Measurements from ENCODE around the gene RFLNA. TPM values are rescaled to one million over a fixed set of nuclear protein-coding genes. Genes with fewer than 3 reads are reported as not detected.

Gene RFLNA
- total and polyA plus RNA-seq, 2 experiments from 2014 or later, result 3.9 to 20.4 TPM

GRCh38 chr12:124298685-124299410 is 4.0 kb downstream of the RFLNA start:
- Histone ChIP-seq H3K27ac (ENCODE audit: low read depth) (no peak overlapping the region), H3K4me1 (ENCODE audit: insufficient read depth) (peaks cover 30% of the 10 kb centered on the region), H3K79me2 (replicated peaks; ENCODE audit: insufficient read depth) (peaks cover 23% of the 10 kb centered on the region), H3K9me2 (ENCODE audit: insufficient read depth) (no peaks in the 10 kb centered on the region), H3K4me2 (no peak overlapping the region), H3K27me3 (ENCODE audit: insufficient read depth) (peaks cover 25% of the 10 kb centered on the region), H4K20me1 (replicated peaks; ENCODE audit: insufficient read depth) (no peaks in the 10 kb centered on the region; the same call in 1 of the 2 replicates), H2AFZ (no peak overlapping the region), H3K4me3 (no peak overlapping the region), H3F3A (replicated peaks; ENCODE audit: low read depth) (peaks cover 6% of the 10 kb centered on the region; the same call in 1 of the 2 replicates), H3K36me3 (ENCODE audit: insufficient read depth) (no peaks in the 10 kb centered on the region)
- no peak overlapping the region for H3K27ac Mint-ChIP-seq
- H3K9me3 Mint-ChIP-seq, result no peaks in the 10 kb centered on the region
- ATAC-seq (no peak), DNase-seq (ENCODE audit: low spot score) (no peak)
- peaks cover 31% of the 10 kb centered on the region for H3K4me1 Mint-ChIP-seq
- TF ChIP-seq REST (IDR thresholded peaks at IDR 0.05; ENCODE audit: unreplicated experiment), result no peak
- no peak for TF ChIP-seq CTCF (conservative IDR thresholded peaks at IDR 0.05; ENCODE audit: low read depth in 2 of 2)
- peaks cover 4% of the 10 kb centered on the region for H3K36me3 Mint-ChIP-seq (ENCODE audit: low read depth)
- H3K27me3 Mint-ChIP-seq (ENCODE audit: insufficient read depth, low read depth, poor library complexity), result peaks cover 30% of the 10 kb centered on the region
- H3K4me3 Mint-ChIP-seq, result no peak overlapping the region

GRCh38 chr12:124299628-124300388 is 4.9 kb downstream of the RFLNA start:
- H3K4me3 ChIP-seq, result no peak overlapping the region
- no peak overlapping the region for H3K27ac ChIP-seq (ENCODE audit: low read depth)
- Mint-ChIP-seq H3K27ac (no peak overlapping the region), H3K4me1 (peaks cover 23% of the 10 kb centered on the region), H3K9me3 (no peaks in the 10 kb centered on the region), H3K36me3 (ENCODE audit: low read depth) (peaks cover 6% of the 10 kb centered on the region), H3K27me3 (ENCODE audit: insufficient read depth, low read depth, poor library complexity) (peaks cover 25% of the 10 kb centered on the region), H3K4me3 (no peak overlapping the region)
- ATAC-seq (no peak), DNase-seq (ENCODE audit: low spot score) (no peak)
- no peaks in the 10 kb centered on the region for H3K36me3 ChIP-seq (ENCODE audit: insufficient read depth)
- H3K27me3 ChIP-seq (ENCODE audit: insufficient read depth), result peaks cover 15% of the 10 kb centered on the region
- no peaks in the 10 kb centered on the region for H3K9me2 ChIP-seq (ENCODE audit: insufficient read depth)
- H3K4me1 ChIP-seq (ENCODE audit: insufficient read depth), result peaks cover 20% of the 10 kb centered on the region
- TF ChIP-seq ZNF114 (CRISPR knock-in tag; IDR thresholded peaks at IDR 0.05) (no peak), REST (IDR thresholded peaks at IDR 0.05; ENCODE audit: unreplicated experiment) (no peak), ETS1 (IDR thresholded peaks at IDR 0.05) (no peak), JUNB (IDR thresholded peaks at IDR 0.05; ENCODE audit: unreplicated experiment) (no peak), ZNF331 (CRISPR knock-in tag; IDR thresholded peaks at IDR 0.05; ENCODE audit: low read depth) (no peak), CREB1 (CRISPR knock-in tag; IDR thresholded peaks at IDR 0.05; ENCODE audit: low read depth) (no peak), EZH2 (IDR thresholded peaks at IDR 0.05; ENCODE audit: low read depth, unreplicated experiment) (no peak), POLR2AphosphoS5 (IDR thresholded peaks at IDR 0.05; ENCODE audit: low read depth) (no peak), NANOG (IDR thresholded peaks at IDR 0.05; ENCODE audit: borderline replicate concordance) (no peak)
- no peaks in the 10 kb centered on the region; the same call in 1 of the 2 replicates for H4K20me1 ChIP-seq (replicated peaks; ENCODE audit: insufficient read depth)
- no peak overlapping the region for H2AFZ ChIP-seq
- no peaks in the 10 kb centered on the region for H3F3A ChIP-seq (replicated peaks; ENCODE audit: low read depth)
- H3K4me2 ChIP-seq, result no peak overlapping the region
- peaks cover 26% of the 10 kb centered on the region for H3K79me2 ChIP-seq (replicated peaks; ENCODE audit: insufficient read depth)

All from GM23338 (cell line).